DOHH2 (cell line): Measurements from ENCODE around the gene TDRD9.

Experiments used
- H3F3A ChIP-seq: fragments of 200-600 bp; sonication (generic), shearing (Covaris generic); 2 replicates; pipeline ENCODE4 v1.6.0; 2016; ENCODE audit warnings: antibody characterized with exemption, mild to moderate bottlenecking; ENCODE audit not compliant: control insufficient read depth, insufficient read depth
- H3K27ac ChIP-seq: fragments of 200-600 bp; sonication (generic); 2 replicates; pipeline ENCODE4 v1.5.1; 2014; ENCODE audit warnings: low read depth, mild to moderate bottlenecking, low read length, moderate library complexity
- H3K27me3 ChIP-seq: fragments of 200-600 bp; sonication (generic); 2 replicates; pipeline ENCODE4 v1.6.1; 2014; ENCODE audit warnings: mild to moderate bottlenecking, low read length, mixed read lengths; ENCODE audit not compliant: control insufficient read depth
- H3K36me3 ChIP-seq: fragments of 200-600 bp; sonication (generic); 2 replicates; pipeline ENCODE4 v1.6.1; 2014; ENCODE audit warnings: mild to moderate bottlenecking, low read length, moderate library complexity, mixed read lengths; ENCODE audit not compliant: control insufficient read depth
- H3K4me1 ChIP-seq: fragments of 200-600 bp; sonication (generic); 2 replicates; pipeline ENCODE4 v1.6.1; 2014; ENCODE audit warnings: mild to moderate bottlenecking, low read length, mixed read lengths; ENCODE audit not compliant: control insufficient read depth
- H3K4me2 ChIP-seq: fragments of 200-600 bp; sonication (generic); 2 replicates; pipeline ENCODE4 v1.6.0; 2014; ENCODE audit warnings: mild to moderate bottlenecking, low read length, moderate library complexity
- H3K4me3 ChIP-seq: fragments of 200-600 bp; sonication (generic); 2 replicates; pipeline ENCODE4 v1.5.1; 2014; ENCODE audit warnings: mild to moderate bottlenecking, low read length, mixed read lengths
- H3K79me2 ChIP-seq: fragments of 200-600 bp; sonication (generic); 2 replicates; pipeline ENCODE4 v1.6.1; 2014; ENCODE audit warnings: mild to moderate bottlenecking, low read length, mixed read lengths; ENCODE audit not compliant: control insufficient read depth
- H3K9me2 ChIP-seq: fragments of 200-600 bp; sonication (generic); replicated peaks from 2 replicates; pipeline ENCODE4 v1.6.1; 2014; ENCODE audit warnings: mild to moderate bottlenecking, low read length, mixed read lengths; ENCODE audit not compliant: control insufficient read depth
- H3K9me3 ChIP-seq: fragments of 200-600 bp; sonication (generic); 2 replicates; pipeline ENCODE4 v1.6.1; 2014; ENCODE audit warnings: antibody characterized with exemption, low read length, mixed read lengths; ENCODE audit not compliant: control insufficient read depth, insufficient read depth
- H4K20me1 ChIP-seq: fragments of 200-600 bp; sonication (generic); 2 replicates; pipeline ENCODE4 v1.6.0; 2014; ENCODE audit warnings: low read depth, mild to moderate bottlenecking, antibody characterized with exemption, low read length, moderate library complexity; ENCODE audit not compliant: control insufficient read depth, insufficient read depth
- CTCF ChIP-seq: fragments of 200-600 bp; sonication (generic); IDR thresholded peaks from one replicate; pipeline ENCODE4 v1.5.1; 2014; ENCODE audit warnings: antibody characterized with exemption, mild to moderate bottlenecking, low read depth, low read length; ENCODE audit not compliant: poor library complexity, severe bottlenecking
- EZH2phosphoT487 ChIP-seq: fragments of 200-600 bp; sonication (generic); IDR thresholded peaks from 2 replicates; pipeline ENCODE4 v1.6.1; 2017; ENCODE audit warnings: borderline replicate concordance, mild to moderate bottlenecking, antibody characterized with exemption, low read length, moderate library complexity, mixed read lengths

The TDRD9 gene

GRCh38 chr14:103891667-103892215 lies 36.5 kb upstream of the TDRD9 start:
- no peaks in the 10 kb centered on the region for H3F3A ChIP-seq
- H3K9me2 ChIP-seq: no peaks in the 10 kb centered on the region
- H3K4me3 ChIP-seq: no peak overlapping the region
- no peaks in the 10 kb centered on the region for H3K36me3 ChIP-seq
- no peaks in the 10 kb centered on the region for H3K79me2 ChIP-seq
- H4K20me1 ChIP-seq: no peaks in the 10 kb centered on the region
- TF ChIP-seq CTCF: no peak
- TF ChIP-seq EZH2phosphoT487: no peak
- no peak overlapping the region for H3K27ac ChIP-seq
- H3K4me1 ChIP-seq: no peaks in the 10 kb centered on the region
- no peaks in the 10 kb centered on the region for H3K9me3 ChIP-seq
- no peak overlapping the region for H3K4me2 ChIP-seq
- no peaks in the 10 kb centered on the region for H3K27me3 ChIP-seq

GRCh38 chr14:103892247-103892646 lies 36.0 kb upstream of the TDRD9 start:
- no peaks in the 10 kb centered on the region for H4K20me1 ChIP-seq
- no peaks in the 10 kb centered on the region for H3K4me1 ChIP-seq
- TF ChIP-seq CTCF (no peak), EZH2phosphoT487 (no peak)

GRCh38 chr14:103894034-103894722 lies 34.1 kb upstream of the TDRD9 start:
- Histone ChIP-seq H3K36me3 (no peaks in the 10 kb centered on the region), H3K4me3 (no peak overlapping the region), H3F3A (no peaks in the 10 kb centered on the region), H3K4me2 (no peak overlapping the region), H3K27ac (no peak overlapping the region), H3K79me2 (no peaks in the 10 kb centered on the region), H3K27me3 (no peaks in the 10 kb centered on the region), H4K20me1 (no peaks in the 10 kb centered on the region), H3K4me1 (no peaks in the 10 kb centered on the region), H3K9me3 (no peaks in the 10 kb centered on the region), H3K9me2 (no peaks in the 10 kb centered on the region)
- TF ChIP-seq EZH2phosphoT487 (no peak), CTCF (no peak)

More at GRCh38 chr14:103892247-103892646, 36.0 kb upstream of the TDRD9 start:
- no peak overlapping the region for H3K4me2 ChIP-seq
- H3K27ac ChIP-seq: no peak overlapping the region
- no peaks in the 10 kb centered on the region for H3K36me3 ChIP-seq
- H3K4me3 ChIP-seq: no peak overlapping the region
- no peaks in the 10 kb centered on the region for H3F3A ChIP-seq
- H3K9me3 ChIP-seq: no peaks in the 10 kb centered on the region
- H3K9me2 ChIP-seq: no peaks in the 10 kb centered on the region
- H3K27me3 ChIP-seq: no peaks in the 10 kb centered on the region
- H3K79me2 ChIP-seq: no peaks in the 10 kb centered on the region
